Ishikawa (cell line): ENCODE results near the gene SLIT3.
A peak's percentile ranks its signal among the peaks of the same experiment; 100 is the strongest.

ENCODE experiments used
- CEBPB ChIP-seq: IDR thresholded peaks from 2 replicates; pipeline ENCODE4 v1.6.1; 2012
- CREB1 ChIP-seq: IDR thresholded peaks from 2 replicates; pipeline ENCODE4 v1.6.1; 2012; ENCODE audit warnings: low read depth
- EGR1 ChIP-seq: IDR thresholded peaks from 2 replicates; pipeline ENCODE4 v1.6.1; 2012
- EP300 ChIP-seq: IDR thresholded peaks from 2 replicates; pipeline ENCODE4 v1.6.1; 2012; ENCODE audit warnings: borderline replicate concordance
- FOXM1 ChIP-seq: IDR thresholded peaks from 2 replicates; pipeline ENCODE4 v1.6.1; 2012; ENCODE audit warnings: low read depth, borderline replicate concordance
- NFIC ChIP-seq: IDR thresholded peaks from 2 replicates; pipeline ENCODE4 v1.6.1; 2012
- RAD21 ChIP-seq: IDR thresholded peaks from 2 replicates; pipeline ENCODE4 v1.6.1; 2012; ENCODE audit warnings: low read depth
- REST ChIP-seq: IDR thresholded peaks from 2 replicates; pipeline ENCODE4 v1.6.1; 2012; ENCODE audit warnings: low read depth, mild to moderate bottlenecking
- TAF1 ChIP-seq: IDR thresholded peaks from 2 replicates; pipeline ENCODE4 v1.6.1; 2012; ENCODE audit warnings: low read depth, mild to moderate bottlenecking
- TCF12 ChIP-seq: IDR thresholded peaks from 2 replicates; pipeline ENCODE4 v1.6.1; 2012; ENCODE audit warnings: low read depth
- TEAD4 ChIP-seq: IDR thresholded peaks from 2 replicates; pipeline ENCODE4 v1.6.1; 2012
- YY1 ChIP-seq: IDR thresholded peaks from 2 replicates; pipeline ENCODE4 v1.6.1; 2012; ENCODE audit warnings: low read depth
- ZBTB7A ChIP-seq: IDR thresholded peaks from 2 replicates; pipeline ENCODE4 v1.6.1; 2012; ENCODE audit warnings: low read depth
- TF ChIP-seq, protein P1 (sequence below): IDR thresholded peaks from 2 replicates; pipeline ENCODE4 v1.6.1; 2012
- TF ChIP-seq, protein P2 (sequence below): IDR thresholded peaks from 2 replicates; pipeline ENCODE4 v1.6.1; 2012

SLIT3 gene

GRCh38 chr5:169094586-169095409 lies 206.1 kb downstream of the SLIT3 start:
- TF ChIP-seq TAF1 (no peak), YY1 (no peak), TEAD4 (no peak), CREB1 (no peak), NFIC (no peak), CEBPB (no peak), EGR1 (no peak), RAD21 (no peak), ZBTB7A (no peak), FOXM1 (no peak), REST (no peak), TCF12 (no peak), EP300 (no peak)
- TF ChIP-seq, protein P1, sequence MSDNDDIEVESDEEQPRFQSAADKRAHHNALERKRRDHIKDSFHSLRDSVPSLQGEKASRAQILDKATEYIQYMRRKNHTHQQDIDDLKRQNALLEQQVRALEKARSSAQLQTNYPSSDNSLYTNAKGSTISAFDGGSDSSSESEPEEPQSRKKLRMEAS = no peak
- TF ChIP-seq, protein P2, sequence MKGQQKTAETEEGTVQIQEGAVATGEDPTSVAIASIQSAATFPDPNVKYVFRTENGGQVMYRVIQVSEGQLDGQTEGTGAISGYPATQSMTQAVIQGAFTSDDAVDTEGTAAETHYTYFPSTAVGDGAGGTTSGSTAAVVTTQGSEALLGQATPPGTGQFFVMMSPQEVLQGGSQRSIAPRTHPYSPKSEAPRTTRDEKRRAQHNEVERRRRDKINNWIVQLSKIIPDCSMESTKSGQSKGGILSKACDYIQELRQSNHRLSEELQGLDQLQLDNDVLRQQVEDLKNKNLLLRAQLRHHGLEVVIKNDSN = no peak

- no peak for TF ChIP-seq YY1
- TF ChIP-seq REST = no peak
- TF ChIP-seq EP300 = no peak
- no peak for TF ChIP-seq TCF12
- TF ChIP-seq, protein P1 = no peak
- TF ChIP-seq TEAD4 = no peak
- TF ChIP-seq NFIC = no peak
- no peak for TF ChIP-seq RAD21
- TF ChIP-seq, protein P2 = no peak
- TF ChIP-seq CREB1 = no peak
- TF ChIP-seq TAF1 = no peak
- TF ChIP-seq EGR1 = no peak
- no peak for TF ChIP-seq FOXM1
- TF ChIP-seq ZBTB7A = no peak
Observed at GRCh38 chr5:169091396-169091980, 209.5 kb downstream of the SLIT3 start.

DNA sequence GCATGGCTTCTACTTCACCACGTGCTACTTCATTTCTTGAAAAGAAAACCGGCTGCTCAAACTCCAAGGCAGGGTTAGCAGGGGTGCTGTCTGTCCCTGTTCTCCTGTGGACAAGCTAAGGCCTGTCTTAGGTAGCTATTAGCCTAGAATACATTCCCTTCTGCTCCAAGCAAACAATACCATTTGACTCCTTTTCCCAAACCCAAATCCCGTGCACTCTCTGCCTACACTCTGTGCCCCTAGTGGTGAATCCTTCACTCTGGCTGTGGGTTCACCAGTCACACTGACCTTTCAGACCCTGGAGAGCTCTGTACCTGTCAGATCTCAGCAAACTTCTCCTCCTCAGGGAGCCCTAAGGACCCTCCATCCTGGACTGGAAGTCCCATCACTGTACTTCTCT lies 211.6 kb downstream of the SLIT3 start:
- TF ChIP-seq EGR1 (no peak), CREB1 (no peak), REST (peak; percentile 38; the same call in 1 of the 2 replicates), FOXM1 (no peak)
- TF ChIP-seq, protein P1 = no peak

- no peak for TF ChIP-seq TCF12
- no peak for TF ChIP-seq EGR1
- TF ChIP-seq, protein P2 = no peak
- TF ChIP-seq, protein P1 = no peak
- TF ChIP-seq TAF1 = no peak
- no peak for TF ChIP-seq NFIC
- TF ChIP-seq YY1 = no peak
- TF ChIP-seq ZBTB7A = no peak
- TF ChIP-seq TEAD4 = no peak
- no peak for TF ChIP-seq REST
- no peak for TF ChIP-seq FOXM1
- TF ChIP-seq EP300 = no peak
- no peak for TF ChIP-seq CREB1
- TF ChIP-seq CEBPB = no peak
- TF ChIP-seq RAD21 = no peak
Observed at GRCh38 chr5:169088028-169088725, 212.8 kb downstream of the SLIT3 start.
